ENCODE data around the gene DPP6. TPM values are rescaled to one million over a fixed set of nuclear protein-coding genes. Genes with fewer than 3 reads are reported as not detected.

The DPP6 gene
- total and polyA plus RNA-seq, 2 donors (not counting 1 experiment from before 2014, with no cell fraction given) = not detected

GRCh38 chr7:154390961-154391360, 338.8 kb downstream of the DPP6 start:
- Mint-ChIP-seq H3K4me1 (no peaks in the 10 kb centered on the region), H3K4me3 (no peak overlapping the region), H3K9me3 (ENCODE audit: insufficient read depth) (no peaks in the 10 kb centered on the region), H3K27me3 (no peaks in the 10 kb centered on the region), H3K27ac (no peak overlapping the region)
- H3K9me3 ChIP-seq (ENCODE audit: control extremely low read depth in 1 of 3, control insufficient read depth in 2 of 3, insufficient read depth in 1 of 3, low read length in 2 of 3) = peaks cover 0 to 14% (median 0%) of the 10 kb centered on the region in 3 donors
- WGBS (ENCODE audit: insufficient coverage) = 100% methylated on average over 8 of the region's 17 CpGs
- H3K4me1 ChIP-seq (ENCODE audit: control insufficient read depth in 2 of 2, insufficient read depth in 2 of 2, low read length in 2 of 2) = no peaks in the 10 kb centered on the region
- no peaks in the 10 kb centered on the region for H4K20me1 ChIP-seq (ENCODE audit: control insufficient read depth, insufficient read depth, low read length, poor library complexity, severe bottlenecking)
- no peaks in the 10 kb centered on the region for H3K27me3 ChIP-seq (replicated peaks in 1 of 4; ENCODE audit: control extremely low read depth in 1 of 4, control insufficient read depth in 3 of 4, insufficient read depth in 4 of 4, low read length in 3 of 4)
- H3K4me3 ChIP-seq (ENCODE audit: control extremely low read depth in 1 of 5, extremely low read depth in 1 of 5, insufficient read depth in 1 of 5, low read depth in 2 of 5, low read length in 4 of 5) = no peak overlapping the region
- H3K27ac ChIP-seq (ENCODE audit: low read length in 2 of 2) = no peak overlapping the region
- H3K79me2 ChIP-seq (ENCODE audit: control insufficient read depth, insufficient read depth, low read length) = no peaks in the 10 kb centered on the region
- no peak for DNase-seq
- H3K9ac ChIP-seq (ENCODE audit: low read length) = no peak overlapping the region
- no peak for TF ChIP-seq EZH2 (IDR thresholded peaks at IDR 0.05; ENCODE audit: borderline replicate concordance, insufficient read depth, low read depth, low read length, poor library complexity, severe bottlenecking)
- TF ChIP-seq, protein P1, sequence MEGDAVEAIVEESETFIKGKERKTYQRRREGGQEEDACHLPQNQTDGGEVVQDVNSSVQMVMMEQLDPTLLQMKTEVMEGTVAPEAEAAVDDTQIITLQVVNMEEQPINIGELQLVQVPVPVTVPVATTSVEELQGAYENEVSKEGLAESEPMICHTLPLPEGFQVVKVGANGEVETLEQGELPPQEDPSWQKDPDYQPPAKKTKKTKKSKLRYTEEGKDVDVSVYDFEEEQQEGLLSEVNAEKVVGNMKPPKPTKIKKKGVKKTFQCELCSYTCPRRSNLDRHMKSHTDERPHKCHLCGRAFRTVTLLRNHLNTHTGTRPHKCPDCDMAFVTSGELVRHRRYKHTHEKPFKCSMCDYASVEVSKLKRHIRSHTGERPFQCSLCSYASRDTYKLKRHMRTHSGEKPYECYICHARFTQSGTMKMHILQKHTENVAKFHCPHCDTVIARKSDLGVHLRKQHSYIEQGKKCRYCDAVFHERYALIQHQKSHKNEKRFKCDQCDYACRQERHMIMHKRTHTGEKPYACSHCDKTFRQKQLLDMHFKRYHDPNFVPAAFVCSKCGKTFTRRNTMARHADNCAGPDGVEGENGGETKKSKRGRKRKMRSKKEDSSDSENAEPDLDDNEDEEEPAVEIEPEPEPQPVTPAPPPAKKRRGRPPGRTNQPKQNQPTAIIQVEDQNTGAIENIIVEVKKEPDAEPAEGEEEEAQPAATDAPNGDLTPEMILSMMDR (IDR thresholded peaks at IDR 0.05) = no peak
- no peaks in the 10 kb centered on the region for H3K36me3 ChIP-seq (replicated peaks in 1 of 2; ENCODE audit: control extremely low read depth in 1 of 2, control insufficient read depth in 1 of 2, extremely low read depth in 1 of 2, insufficient read depth in 2 of 2, low read length in 1 of 2)
- H2AFZ ChIP-seq (ENCODE audit: insufficient read depth, low read depth, low read length, poor library complexity, severe bottlenecking) = no peak overlapping the region
- H3K4me2 ChIP-seq (replicated peaks; ENCODE audit: low read depth, low read length, poor library complexity, severe bottlenecking) = no peak overlapping the region
- ChIA-PET CTCF (no interaction called here), POLR2A (no interaction called here)
- intact Hi-C loops (cut with micrococcal nuclease) = no loop called here
- no peak for ATAC-seq (ENCODE audit: low read depth)

DNA sequence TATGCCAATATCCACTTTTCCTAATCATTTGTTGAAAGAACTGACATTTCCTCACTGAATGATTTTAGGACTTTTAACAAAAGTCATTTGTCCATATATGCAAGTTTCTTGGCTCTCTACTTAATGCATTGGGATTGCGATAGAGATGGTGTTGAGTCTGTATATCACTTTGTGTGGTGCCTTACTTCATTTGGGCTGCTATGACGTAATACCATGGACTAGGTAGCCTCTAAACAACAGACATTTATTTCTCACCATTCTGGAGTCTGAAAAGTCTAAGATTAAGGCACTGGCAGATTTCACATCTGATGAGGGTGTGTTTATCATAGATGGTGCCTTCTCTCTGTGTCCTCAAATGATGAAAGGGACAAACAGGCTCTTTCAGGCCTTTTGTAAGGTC, 342.6 kb downstream of the DPP6 start:
- no peak overlapping the region for H3K4me3 ChIP-seq (ENCODE audit: control extremely low read depth in 1 of 5, extremely low read depth in 1 of 5, insufficient read depth in 1 of 5, low read depth in 2 of 5, low read length in 4 of 5)
- no peaks in the 10 kb centered on the region for H4K20me1 ChIP-seq (ENCODE audit: control insufficient read depth, insufficient read depth, low read length, poor library complexity, severe bottlenecking)
- H3K79me2 ChIP-seq (ENCODE audit: control insufficient read depth, insufficient read depth, low read length) = no peaks in the 10 kb centered on the region
- H2AFZ ChIP-seq (ENCODE audit: insufficient read depth, low read depth, low read length, poor library complexity, severe bottlenecking) = no peak overlapping the region
- no peak overlapping the region for H3K27ac Mint-ChIP-seq
- CTCF ChIA-PET = no interaction called here
- no CpG with 5 or more reads among the region's 2 CpGs for WGBS (ENCODE audit: insufficient coverage)
- POLR2A ChIA-PET = no interaction called here
- peaks cover 0 to 12% (median 0%) of the 10 kb centered on the region in 3 donors for H3K9me3 ChIP-seq (ENCODE audit: control extremely low read depth in 1 of 3, control insufficient read depth in 2 of 3, insufficient read depth in 1 of 3, low read length in 2 of 3)
- H3K4me2 ChIP-seq (replicated peaks; ENCODE audit: low read depth, low read length, poor library complexity, severe bottlenecking) = no peak overlapping the region
- no peak overlapping the region for H3K27ac ChIP-seq (ENCODE audit: low read length in 2 of 2)
- TF ChIP-seq, protein P1 (IDR thresholded peaks at IDR 0.05) = no peak
- no peak for TF ChIP-seq EZH2 (IDR thresholded peaks at IDR 0.05; ENCODE audit: borderline replicate concordance, insufficient read depth, low read depth, low read length, poor library complexity, severe bottlenecking)
- intact Hi-C loops (cut with micrococcal nuclease) = no loop called here
- H3K9me3 Mint-ChIP-seq (ENCODE audit: insufficient read depth) = peaks cover 2% of the 10 kb centered on the region
- H3K27me3 Mint-ChIP-seq = no peaks in the 10 kb centered on the region
- H3K4me3 Mint-ChIP-seq = no peak overlapping the region
- H3K36me3 ChIP-seq (replicated peaks in 1 of 2; ENCODE audit: control extremely low read depth in 1 of 2, control insufficient read depth in 1 of 2, extremely low read depth in 1 of 2, insufficient read depth in 2 of 2, low read length in 1 of 2) = no peaks in the 10 kb centered on the region
- H3K4me1 Mint-ChIP-seq = no peaks in the 10 kb centered on the region
- no peaks in the 10 kb centered on the region for H3K4me1 ChIP-seq (ENCODE audit: control insufficient read depth in 2 of 2, insufficient read depth in 2 of 2, low read length in 2 of 2)
- ATAC-seq (ENCODE audit: low read depth) = no peak
- no peaks in the 10 kb centered on the region for H3K27me3 ChIP-seq (replicated peaks in 1 of 4; ENCODE audit: control extremely low read depth in 1 of 4, control insufficient read depth in 3 of 4, insufficient read depth in 4 of 4, low read length in 3 of 4)
- no peak for DNase-seq
- no peak overlapping the region for H3K9ac ChIP-seq (ENCODE audit: low read length)

Data from B cell (primary cell).